HG02981 (cell line): ENCODE data around the gene POFUT1.
"Not testable (repeated sequence)": the region's sequence is repeated elsewhere in the genome, so short reads cannot be mapped to it uniquely, and the experiment has no call there.

ENCODE experiments used
- ATAC-seq: cut with Tn5 transposase; IDR thresholded peaks from one replicate; pipeline ENCODE4 v1.9.1; 2021; ENCODE audit warnings: mild to moderate bottlenecking, moderate library complexity; ENCODE audit not compliant: unreplicated experiment

The POFUT1 gene

GRCh38 chr20:32188376-32189122 is 19.1 kb upstream of the POFUT1 start:
- no peak for ATAC-seq

DNA sequence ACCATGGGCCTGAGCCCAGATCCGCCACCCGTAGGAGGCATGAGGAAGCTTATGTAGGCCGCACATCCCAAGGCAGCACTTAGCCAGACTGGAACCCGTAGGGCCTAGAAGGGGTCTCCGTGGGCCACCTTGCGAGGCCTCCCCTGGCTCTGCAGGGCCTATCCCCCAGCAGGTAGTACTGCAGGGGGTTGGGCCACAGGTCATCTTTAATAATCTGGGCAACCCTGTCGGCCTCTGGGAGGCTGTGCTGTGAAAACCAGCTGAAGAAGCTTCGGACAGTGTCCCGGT is 18.6 kb upstream of the POFUT1 start:
- ATAC-seq = no peak

DNA sequence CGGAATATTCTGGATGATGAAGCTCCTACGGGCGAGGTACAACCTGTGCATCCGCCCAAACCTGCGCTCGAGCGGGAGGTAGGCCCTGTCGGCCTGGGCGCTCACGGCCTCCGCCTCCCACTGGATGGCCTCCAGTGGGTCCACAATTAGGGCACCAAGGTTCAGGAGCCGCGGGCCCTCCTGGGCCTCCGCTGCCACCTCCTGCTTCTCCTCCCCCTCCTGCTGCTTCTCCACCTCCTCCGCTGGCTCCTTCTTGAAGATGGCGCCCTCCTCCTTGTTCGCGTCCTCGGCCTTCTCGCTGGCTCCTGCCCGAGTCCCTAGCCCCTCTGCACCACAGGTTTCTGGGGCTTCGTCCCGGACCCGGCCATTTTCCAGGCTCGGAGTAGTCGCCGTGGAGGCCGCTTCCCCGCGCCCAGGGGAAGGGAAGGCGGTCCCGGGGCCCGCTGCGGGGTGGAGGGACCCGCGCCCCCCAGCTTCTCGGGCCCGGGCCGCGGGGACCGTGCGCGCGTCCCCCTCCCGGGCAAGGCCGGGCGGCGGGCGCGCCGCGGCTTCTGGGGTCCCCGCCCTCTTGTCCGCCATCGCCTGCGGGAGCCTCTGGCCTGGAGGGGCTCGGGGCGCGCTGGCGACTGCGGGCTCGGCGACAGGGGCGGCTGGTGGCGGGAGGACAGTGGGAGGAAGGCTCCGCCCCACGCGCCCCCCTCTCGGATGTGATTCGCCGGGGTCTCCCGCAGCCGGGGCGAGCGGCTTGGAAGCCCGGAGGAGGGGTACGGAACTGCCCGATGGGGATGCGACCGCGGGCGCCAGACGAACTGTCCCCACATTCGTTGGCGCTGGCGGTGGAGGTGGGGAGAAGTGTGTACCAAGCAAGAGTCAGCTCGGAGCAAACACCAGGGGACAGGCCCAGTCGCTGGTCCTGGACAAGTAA is 17.7 kb upstream of the POFUT1 start:
- ATAC-seq = no peak

DNA sequence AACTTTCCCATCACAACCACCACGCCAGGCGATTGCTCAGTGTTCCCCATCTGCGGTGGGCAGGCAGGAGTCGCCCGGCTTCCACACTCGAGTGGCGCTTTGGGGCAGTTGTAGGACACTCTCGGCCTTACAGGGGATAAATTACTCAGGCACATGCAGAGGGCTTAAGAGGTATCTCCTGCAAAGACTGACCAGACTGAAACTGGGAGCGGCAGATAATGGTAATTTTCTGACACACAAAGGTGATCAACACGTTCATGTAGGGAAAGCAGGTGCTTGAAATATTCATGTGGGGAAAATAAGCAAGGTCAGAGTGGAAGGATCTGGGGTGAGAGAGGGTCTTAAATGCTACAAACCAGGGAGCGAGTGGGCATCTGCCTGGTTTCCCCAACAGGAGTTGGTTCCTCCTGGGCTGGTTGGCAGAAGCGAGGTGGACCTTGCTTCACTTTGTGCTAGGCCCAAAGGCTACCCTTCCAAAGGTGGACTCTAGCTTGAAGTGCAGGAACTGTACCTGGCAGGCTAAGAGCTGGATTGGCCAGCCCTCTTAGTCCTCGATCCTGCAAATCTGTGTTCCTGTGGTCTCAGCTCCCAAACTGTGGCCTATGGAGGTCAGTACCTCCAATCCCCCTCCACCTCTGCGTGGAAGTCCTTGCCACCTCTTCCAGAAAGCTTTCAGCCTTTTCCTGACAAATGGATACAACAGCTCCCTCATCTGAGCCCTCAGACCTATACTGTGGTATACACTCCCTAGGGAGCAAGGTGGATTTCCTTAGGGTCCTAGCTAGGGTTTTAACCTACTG is 16.9 kb upstream of the POFUT1 start:
- no peak for ATAC-seq

- no peak for ATAC-seq
Observed at GRCh38 chr20:32191422-32191821, 16.3 kb upstream of the POFUT1 start.

- no peak for ATAC-seq
Observed at GRCh38 chr20:32191873-32192272, 15.8 kb upstream of the POFUT1 start.

DNA sequence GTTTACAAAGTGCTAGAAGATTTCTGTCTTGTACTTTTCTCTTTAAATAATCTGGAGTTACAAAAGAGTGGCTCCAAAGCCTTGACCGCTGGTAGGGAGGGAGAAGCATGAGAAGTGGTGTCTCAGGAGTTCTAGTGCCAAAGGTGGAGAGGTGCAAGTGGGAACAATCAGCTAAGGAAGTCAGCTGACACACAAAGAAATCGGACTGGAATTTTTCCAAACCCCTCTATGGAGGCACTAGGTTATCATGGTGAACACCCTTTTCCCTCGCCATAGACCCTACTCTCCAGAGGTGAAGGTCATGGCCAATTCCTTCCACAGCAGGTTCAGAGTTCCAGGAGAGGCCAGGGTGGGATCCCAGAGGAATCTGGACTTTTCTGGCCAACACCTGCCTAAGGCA is 15.0 kb upstream of the POFUT1 start:
- no peak for ATAC-seq

DNA sequence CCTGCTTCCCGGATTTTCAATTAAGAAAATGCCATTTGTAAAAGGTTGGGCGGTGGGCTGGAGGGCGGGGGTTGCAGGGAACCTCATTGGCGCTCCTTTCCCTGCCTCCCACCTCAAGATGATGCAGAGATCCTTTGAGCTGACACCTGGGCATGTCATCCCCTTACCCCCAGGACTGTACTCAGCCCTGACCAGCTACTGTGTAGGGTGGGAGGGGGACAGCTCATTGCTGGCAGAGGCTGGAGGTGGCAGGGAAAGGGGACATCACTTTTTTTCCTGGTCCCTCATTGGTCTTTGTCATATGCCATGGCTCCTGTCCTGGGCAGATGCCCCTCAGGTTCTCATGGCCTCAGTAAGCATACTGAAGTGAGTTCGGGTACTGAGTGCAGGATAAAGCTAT is 14.3 kb upstream of the POFUT1 start:
- not testable (repeated sequence) for ATAC-seq

GRCh38 chr20:32193996-32194395 is 13.7 kb upstream of the POFUT1 start:
- ATAC-seq = no peak

- ATAC-seq = no peak
Observed at GRCh38 chr20:32195581-32195980, 12.1 kb upstream of the POFUT1 start.

DNA sequence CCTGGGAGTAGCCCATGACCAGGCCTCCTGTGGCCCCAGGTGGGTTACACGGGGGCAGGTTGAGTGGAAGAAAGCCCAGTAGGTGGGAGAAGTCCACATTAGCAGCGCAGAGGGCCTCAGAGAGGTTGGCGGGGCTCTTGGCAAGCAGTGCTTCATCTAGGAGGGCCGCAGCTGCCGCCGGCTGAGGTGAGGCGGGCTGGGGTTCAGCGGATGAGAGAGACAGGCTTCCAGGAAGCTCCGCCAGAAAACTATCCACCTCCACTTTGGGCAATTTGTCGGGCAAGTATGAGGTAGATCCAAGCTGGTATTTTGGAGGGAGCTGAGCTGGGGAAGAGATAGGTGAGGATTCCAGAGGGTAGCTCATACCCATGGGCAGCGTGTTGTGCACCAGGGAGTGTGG is 11.1 kb upstream of the POFUT1 start:
- ATAC-seq = not testable (repeated sequence)

GRCh38 chr20:32197136-32197535 is 10.5 kb upstream of the POFUT1 start:
- not testable (repeated sequence) for ATAC-seq

- no peak for ATAC-seq
Observed at GRCh38 chr20:32199006-32199405, 8.7 kb upstream of the POFUT1 start.

DNA sequence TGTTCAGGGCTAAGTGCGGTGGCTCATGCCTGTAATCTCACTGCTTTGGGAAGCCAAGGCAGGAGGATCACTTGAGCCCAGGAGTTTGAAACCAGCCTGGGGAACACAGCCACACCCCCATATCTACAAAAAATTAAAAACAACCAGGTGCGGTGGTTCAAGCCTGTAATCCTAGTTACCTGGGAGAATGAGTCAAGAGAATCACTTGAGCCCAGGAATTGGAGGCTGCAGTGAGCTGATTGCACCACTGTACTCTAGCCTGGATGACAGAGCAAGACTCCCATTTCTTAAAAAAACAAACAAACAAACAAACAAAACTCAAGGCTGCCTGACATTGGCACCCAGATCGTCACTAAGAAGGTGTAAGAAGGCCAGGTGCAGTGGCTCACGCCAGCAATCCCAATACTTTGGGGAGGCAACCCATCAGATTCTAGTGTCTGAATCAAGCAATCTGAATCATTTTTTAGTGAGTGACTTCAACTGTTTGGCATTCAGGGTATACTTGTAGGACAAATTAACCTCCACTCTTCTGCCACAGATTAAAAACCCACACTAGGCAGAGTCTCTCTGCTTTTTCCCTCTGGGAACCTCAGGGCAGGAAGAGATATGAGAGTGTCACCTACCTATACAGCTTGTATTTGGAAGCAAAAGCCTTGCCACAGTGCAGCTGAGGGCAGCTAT is 6.2 kb upstream of the POFUT1 start:
- no peak for ATAC-seq

DNA sequence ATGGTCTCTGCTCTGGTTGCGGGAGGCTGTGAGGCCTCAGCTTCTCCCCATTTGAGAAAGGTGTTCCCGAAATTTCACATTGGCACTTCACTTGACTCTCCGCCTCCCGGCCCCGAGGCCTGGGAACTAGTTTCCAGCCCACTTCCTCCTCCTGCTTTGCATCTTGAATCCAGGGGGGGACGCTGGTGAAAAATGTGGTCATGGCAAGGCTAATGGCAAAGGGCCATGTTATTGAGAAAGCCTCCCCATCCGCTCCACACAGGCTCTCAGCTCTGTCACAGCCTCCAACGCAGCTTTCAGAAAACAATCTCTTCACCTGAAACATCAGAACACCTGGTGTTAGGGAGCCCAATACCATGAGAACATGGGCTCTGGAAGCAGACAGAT is 5.7 kb upstream of the POFUT1 start:
- no peak for ATAC-seq

GRCh38 chr20:32203356-32204204 is 4.1 kb upstream of the POFUT1 start:
- no peak for ATAC-seq

DNA sequence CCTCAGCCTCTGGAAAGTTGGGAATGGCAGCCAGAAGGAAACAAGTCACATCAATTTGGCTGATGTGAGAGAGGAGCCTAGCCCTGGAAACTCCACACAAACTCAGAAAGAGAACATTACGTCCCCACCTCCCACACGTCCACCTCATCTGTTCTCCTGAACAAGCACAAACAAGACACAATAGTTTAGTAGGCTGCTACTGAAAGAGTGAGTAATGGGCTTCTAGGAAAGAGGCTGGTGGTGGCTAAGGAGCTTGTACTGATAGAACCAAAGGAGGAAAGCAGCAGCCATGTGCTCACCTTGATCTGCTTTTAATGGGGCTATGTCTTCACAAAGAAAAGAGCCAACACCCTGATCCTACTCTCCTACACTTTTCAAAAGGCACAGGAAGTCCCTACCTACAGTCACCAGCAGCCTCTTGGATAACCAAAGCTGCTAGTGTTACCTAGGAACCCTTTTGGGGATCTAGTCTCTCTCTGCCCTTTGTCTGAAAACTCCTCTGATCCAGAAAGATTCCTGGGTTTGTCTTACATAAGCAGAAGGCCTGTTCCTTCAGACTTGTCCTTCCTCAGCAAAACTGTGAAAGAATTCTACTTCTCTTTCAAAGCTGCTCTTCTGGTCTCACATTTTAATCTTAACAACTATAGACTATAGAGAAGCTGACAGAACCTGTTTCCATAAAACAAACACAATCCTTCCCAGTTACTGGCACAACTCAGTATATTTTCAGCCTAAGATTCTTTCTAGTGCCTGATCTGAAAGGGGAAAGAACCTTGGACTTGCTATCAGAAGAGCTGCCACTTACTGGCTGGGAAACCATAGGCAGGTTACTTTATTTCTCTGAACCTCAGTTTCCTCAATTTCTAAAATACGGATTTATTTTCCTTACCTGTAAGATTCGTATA is 3.2 kb upstream of the POFUT1 start:
- no peak for ATAC-seq

DNA sequence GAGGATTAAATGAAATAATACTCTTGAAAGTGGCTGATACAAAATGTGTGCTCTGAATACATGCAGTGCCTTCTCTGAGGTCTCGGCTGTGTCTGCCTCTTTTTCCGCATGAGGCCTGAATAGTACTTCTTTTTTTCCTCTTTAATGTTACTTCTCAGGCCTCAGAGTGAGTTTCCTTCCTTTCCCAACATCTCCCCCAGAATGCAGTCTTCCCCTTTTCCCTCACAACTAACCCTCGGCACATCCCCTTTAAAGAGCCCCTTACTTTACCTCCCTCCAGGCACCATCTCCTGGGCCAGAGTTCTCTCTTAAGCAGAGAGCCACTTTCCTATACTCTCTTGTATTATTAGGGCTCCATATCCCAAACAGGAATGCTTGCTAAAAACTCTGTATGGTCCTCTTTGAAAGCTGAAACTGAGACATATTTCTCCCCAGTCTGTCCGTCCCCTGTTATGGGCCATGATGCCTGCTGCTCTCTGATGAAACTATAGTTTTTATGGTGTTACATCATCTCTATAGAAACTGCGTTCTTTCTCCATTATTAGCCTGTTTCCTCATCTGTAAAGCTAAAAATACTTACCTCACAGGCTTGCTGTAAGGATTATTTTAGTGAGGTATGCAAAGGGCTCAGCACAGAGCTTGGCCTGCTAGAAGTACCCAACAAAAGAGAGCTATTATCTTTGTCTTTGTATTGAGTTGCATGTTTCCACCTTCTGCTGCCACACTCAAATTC is 2.4 kb upstream of the POFUT1 start:
- ATAC-seq = no peak
